GM18505 (cell line): ENCODE data around the gene PHPT1.
"Not testable (repeated sequence)": the region's sequence is repeated elsewhere in the genome, so short reads cannot be mapped to it uniquely, and the experiment has no call there.

Source experiments
- ATAC-seq: cut with Tn5 transposase; IDR thresholded peaks from one replicate; pipeline ENCODE4 v1.9.1; 2021; ENCODE audit not compliant: unreplicated experiment
- POLR2A ChIP-seq: IDR thresholded peaks from 4 replicates; pipeline ENCODE4 v1.6.1; 2011; ENCODE audit warnings: borderline replicate concordance; ENCODE audit not compliant: insufficient read depth, insufficient read length; ENCODE audit errors: extremely low read depth

The PHPT1 gene

GRCh38 chr9:136860529-136860928 lies 11.3 kb downstream of the PHPT1 start:
- no peak for TF ChIP-seq POLR2A
- ATAC-seq: no peak

DNA sequence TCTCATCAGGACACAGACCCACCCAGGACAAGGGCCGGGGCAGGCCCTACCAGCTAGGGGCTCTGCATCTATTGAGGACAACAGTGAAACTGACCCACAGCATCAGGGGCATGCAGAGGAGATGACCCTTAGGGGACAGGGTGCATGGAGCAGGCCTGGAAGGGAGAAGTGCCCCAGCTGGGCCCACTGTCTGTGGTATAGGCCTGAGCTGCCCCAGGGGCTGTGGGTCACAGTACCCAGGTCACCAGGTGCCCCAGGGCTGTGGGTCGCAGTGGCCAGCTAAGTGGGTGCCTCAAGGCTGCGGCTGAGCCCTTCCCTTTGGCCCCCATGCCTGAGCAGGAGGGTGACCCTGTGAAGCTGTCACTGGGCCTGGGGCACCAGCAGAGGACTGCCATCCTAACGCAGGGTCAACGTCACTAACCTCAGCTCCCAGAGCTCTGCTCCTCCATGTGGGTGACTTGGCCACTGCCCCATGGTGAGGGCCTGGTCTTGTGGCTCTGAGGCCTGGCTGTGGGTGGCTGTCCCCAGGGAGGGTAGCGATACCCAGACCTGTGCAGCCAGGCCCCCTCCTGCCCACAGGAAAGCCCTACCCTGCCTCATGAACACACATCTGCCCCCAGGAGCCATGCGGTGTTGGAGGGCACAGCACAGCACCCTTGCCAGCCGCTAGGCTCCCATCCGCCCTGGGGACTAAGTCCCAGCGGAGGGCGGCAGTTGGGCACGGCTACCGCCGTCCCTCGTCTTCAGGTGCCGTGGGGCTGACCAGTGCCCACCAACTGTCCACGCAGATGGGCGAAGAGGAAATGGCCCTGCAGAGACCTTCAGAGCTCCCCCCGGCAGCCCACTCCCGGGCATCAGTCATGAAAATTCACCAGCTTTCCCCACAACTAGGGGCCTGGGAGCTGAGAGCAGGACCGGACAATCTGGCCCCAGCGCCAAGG lies 12.0 kb downstream of the PHPT1 start:
- TF ChIP-seq POLR2A: no peak
- ATAC-seq: no peak

DNA sequence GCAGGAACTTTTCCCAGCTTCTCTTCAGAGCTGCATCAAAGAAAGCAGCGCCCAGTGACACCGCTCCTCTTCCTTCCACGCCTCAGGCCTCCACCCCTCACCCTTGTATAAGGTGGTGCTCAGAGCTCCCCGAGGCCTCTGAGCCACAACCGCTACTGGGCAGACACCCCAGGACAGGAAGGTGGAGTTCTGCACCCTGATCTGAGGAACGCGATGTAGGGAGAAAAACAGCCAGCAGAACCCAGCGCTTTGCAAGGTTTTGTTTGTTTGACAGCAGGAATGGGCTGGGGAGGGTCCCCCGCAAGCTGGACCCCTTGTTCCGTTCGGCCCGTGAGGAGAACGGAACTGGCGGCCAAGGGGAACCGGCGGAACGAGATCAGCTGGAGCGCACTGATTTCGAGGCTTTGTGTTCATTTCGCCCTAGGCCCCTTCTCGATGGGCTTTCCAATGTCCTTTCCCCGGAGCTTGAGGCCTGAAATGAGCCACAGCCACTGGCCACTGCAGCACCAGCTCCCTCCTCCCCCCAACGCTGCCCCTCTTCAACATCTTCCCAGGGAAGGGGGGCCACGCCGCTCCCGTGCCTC lies 12.8 kb downstream of the PHPT1 start:
- TF ChIP-seq POLR2A: no peak

DNA sequence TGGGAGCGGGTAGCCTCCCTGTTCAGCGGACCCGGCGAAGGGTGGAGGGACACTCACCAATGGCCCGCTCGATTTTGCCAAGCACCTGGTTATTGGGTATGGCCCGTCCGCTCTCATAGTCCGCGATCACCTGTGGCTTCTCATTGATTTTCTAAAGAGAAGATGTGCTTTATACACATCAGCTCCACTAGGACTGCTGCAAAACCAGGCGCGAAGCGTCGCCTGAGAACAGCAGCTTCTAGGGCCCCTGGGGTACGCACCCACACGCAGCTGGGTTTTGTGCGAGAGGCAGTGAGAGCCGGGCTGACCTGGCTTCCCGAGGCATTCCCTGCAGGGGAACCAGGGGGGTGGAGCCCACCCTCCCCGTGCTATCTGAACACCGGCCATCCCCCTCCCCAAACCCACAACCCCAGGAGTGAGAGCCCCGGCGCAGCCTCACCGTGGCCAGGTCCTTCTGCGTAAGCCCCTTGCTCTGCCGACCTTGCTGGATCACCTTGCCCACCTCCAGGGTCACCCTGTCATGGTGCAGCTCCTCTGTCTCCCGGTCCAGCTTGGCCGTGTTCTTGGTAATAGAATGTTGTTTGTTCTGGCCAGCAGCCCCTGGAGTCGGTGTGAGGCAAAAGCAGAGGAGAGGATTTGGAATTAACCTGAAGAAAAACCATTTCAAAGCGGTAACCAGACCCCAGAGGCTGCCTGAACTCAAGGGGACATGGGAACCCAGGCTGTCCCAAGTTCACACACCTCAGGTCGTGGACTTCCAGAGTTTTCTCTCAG lies 13.8 kb downstream of the PHPT1 start:
- no peak for ATAC-seq

More for the DNA sequence above, 12.8 kb downstream of the PHPT1 start:
- no peak for ATAC-seq

DNA sequence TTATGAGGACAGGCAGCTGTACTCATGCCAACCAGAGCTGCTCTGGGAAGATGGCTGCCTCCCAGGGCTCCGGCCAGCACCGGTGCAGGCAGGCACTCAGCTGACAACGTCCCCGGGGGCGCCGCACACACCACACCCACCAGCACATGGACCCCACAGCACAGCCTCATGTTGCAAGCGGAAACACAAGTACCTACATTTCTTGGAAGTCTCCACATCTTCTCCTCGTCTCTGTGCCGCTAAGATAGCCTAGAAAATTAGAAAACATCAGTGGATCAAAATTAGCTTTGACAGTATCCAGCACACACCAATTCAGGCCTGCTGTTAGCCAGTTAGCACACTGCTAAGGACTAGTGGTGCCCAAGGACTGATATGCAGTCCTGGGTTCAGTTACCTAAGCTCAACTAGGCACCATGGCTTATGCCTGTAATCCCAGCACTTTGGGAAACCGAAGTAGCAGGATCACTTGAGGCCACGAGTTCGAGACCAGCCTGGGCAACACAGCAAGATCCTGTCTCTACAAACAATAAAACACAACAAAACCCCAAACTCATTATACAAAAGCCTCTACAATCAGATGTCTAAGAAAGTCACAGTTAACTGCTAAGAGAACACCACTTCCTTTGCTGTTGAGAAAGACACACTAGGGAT lies 14.5 kb downstream of the PHPT1 start:
- TF ChIP-seq POLR2A: no peak
- no peak for ATAC-seq

More for the DNA sequence above, 13.8 kb downstream of the PHPT1 start:
- no peak for TF ChIP-seq POLR2A

DNA sequence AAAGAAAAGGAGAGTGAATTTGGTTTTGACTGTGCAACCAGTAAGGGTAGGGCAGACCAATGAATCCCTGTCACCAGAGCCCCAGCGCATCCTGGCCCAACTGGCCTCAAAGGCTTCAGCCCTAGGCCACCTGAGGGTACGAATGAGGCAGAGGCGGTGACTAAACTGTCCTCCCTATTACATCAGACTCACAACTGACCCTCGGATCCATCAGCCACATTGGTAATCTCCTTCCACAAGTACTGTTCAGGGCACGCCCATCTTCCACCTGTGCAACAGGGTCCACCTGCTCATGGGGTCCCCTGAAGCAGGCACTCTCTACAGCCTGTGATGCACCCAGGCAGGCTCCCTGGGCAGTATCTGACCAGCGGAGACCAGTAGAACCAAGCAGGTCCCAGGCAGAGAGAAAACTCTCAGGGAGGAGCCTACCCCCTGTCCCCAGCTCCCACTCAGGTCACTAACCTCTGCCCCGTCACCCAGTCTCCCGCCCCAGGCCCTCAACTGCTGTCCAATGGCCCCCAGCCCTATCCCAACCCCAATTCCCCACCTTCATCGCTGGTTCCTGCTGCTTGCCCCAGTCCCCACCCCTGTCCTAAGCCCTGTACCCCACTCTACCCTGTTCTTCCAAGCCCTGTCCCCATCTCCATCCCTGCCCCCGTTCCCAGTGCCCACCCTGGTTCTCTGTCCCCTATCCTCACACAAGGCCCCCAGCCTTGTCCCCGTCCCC lies 16.0 kb downstream of the PHPT1 start:
- ATAC-seq: no peak

GRCh38 chr9:136865768-136866103 lies 16.5 kb downstream of the PHPT1 start:
- TF ChIP-seq POLR2A: no peak
- ATAC-seq: no peak

More for the DNA sequence above, 16.0 kb downstream of the PHPT1 start:
- no peak for TF ChIP-seq POLR2A

DNA sequence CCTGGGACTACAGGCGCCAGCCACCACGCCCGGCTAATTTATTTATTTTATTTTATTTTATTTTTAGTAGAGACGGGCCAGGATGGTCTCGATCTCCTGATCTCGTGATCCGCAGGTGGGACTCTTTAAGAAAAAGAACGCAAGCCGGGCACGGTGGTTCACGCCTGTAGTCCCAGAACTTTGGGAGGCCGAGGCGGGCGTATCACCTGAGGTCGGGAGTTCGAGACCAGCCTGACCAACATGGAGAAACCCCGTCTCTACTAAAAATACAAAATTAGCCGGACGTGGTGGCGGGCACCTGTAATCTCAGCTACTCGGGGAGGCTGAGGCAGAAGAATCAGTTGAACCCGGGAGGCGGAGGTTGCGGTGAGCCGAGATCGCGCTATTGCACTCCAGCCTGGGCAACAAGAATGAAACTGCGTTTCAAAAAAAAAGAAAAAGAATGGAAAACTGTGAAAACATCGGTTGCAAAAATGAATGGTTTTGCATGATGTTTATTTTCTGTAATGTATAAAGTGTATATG lies 17.8 kb downstream of the PHPT1 start:
- not testable (repeated sequence) for ATAC-seq

- no peak for TF ChIP-seq POLR2A
- no peak for ATAC-seq
These were observed 18.3 kb downstream of the PHPT1 start for GRCh38 chr9:136867480-136867879.

DNA sequence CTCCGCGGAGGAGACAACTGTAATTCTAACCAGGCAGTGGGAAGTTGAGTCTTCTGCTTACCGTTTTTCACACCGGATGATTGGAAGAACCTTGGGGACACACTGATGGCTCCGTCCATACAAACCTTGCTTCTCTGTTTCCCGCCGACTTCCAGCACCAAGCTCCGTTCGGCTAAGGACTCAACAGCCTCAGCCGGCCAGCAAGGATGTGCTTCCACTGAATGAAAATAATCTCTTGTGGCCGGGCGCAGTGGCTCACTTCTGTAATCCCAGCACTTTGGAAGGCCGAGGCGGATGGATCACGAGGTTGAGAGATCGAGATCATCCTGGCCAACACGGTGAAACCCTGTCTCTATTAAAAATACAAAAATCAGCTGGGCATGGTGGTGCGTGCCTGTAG lies 18.7 kb downstream of the PHPT1 start:
- TF ChIP-seq POLR2A: no peak
- ATAC-seq: no peak

DNA sequence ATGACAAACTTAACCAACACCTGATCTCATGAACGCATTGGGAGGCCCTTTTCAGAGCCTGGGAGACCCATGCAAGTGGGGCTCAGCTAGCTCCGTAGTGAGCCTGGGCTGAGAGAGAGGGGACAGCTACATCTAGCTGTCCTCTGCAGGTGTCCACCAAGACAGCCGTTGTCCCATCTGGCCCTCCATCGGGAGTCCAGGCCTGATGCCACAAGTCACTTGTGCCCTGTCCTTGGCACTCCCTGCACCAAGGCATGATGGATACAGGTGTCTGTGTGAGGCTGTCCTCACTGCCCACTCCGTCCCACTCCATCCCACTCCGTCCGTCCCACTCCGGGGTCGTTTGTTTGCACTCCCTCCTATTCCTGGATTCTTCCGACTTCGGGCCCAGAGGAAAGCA lies 19.4 kb downstream of the PHPT1 start:
- no peak for ATAC-seq
- TF ChIP-seq POLR2A: no peak

DNA sequence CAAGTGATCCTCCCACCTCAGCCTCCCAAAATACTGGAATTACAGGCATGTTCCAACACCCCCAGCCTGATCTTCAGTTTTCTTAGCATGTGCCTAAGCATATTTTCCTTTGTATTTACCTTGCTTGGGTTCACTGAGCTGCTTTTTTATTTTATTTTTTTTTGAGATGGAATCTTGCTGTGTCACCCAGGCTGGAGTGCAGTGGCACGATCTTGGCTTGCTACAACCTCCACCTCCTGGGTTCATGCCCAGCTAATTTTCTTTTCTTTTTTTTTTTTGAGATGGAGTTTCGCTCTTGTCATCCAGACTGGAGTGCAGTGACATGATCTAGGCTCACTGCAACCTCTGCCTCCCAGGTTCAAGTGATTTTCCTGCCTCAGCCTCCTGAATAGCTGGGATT lies 20.4 kb downstream of the PHPT1 start:
- ATAC-seq: not testable (repeated sequence)
